HG03108 (cell line): ENCODE measurements around the gene IL31.
A peak's percentile ranks its signal among the peaks of the same experiment; 100 is the strongest.
"Not testable (repeated sequence)": the region's sequence is repeated elsewhere in the genome, so short reads cannot be mapped to it uniquely, and the experiment has no call there.

ENCODE experiments used
- ATAC-seq: cut with Tn5 transposase; IDR thresholded peaks from one replicate; pipeline ENCODE4 v1.9.1; 2021; ENCODE audit warnings: moderate library complexity; ENCODE audit not compliant: unreplicated experiment

IL31 gene

GRCh38 chr12:122174155-122174845, at the start of gene IL31:
Gene IL31, minus strand, starts transcription at chr12:122174221. Its CDS starts 49 bp downstream, at chr12:122174172.
- ATAC-seq, result no peak

- no peak for ATAC-seq
Measured at GRCh38 chr12:122216445-122216844, 42.4 kb upstream of the IL31 start.

- ATAC-seq, result no peak
Measured at GRCh38 chr12:122215771-122216170, 41.8 kb upstream of the IL31 start.

GRCh38 chr12:122208073-122208820, 34.2 kb upstream of the IL31 start:
- ATAC-seq, result no peak

- ATAC-seq, result no peak
Measured at GRCh38 chr12:122207391-122207790, 33.4 kb upstream of the IL31 start.

- ATAC-seq, result no peak
Measured at GRCh38 chr12:122206976-122207375, 33.0 kb upstream of the IL31 start.

GRCh38 chr12:122206111-122206881, 32.3 kb upstream of the IL31 start:
- ATAC-seq, result no peak

GRCh38 chr12:122205053-122205925, 31.3 kb upstream of the IL31 start:
- no peak for ATAC-seq

- ATAC-seq, result no peak
Measured at GRCh38 chr12:122204167-122205052, 30.4 kb upstream of the IL31 start.

GRCh38 chr12:122203301-122204166, 29.5 kb upstream of the IL31 start, which contains the start of gene B3GNT4:
Gene B3GNT4, plus strand, starts transcription at chr12:122203709. Its CDS starts 910 bp downstream, at chr12:122204619.
- peak; percentile 56 for ATAC-seq

GRCh38 chr12:122202811-122203210, 28.8 kb upstream of the IL31 start:
- ATAC-seq, result not testable (repeated sequence)

GRCh38 chr12:122202017-122202416, 28.0 kb upstream of the IL31 start:
- ATAC-seq, result no peak

GRCh38 chr12:122201381-122201780, 27.4 kb upstream of the IL31 start:
- ATAC-seq, result no peak

GRCh38 chr12:122200541-122201175, 26.6 kb upstream of the IL31 start:
- ATAC-seq, result no peak

GRCh38 chr12:122199484-122200355, 25.7 kb upstream of the IL31 start:
- ATAC-seq, result no peak

GRCh38 chr12:122197612-122197966, 23.6 kb upstream of the IL31 start:
- ATAC-seq, result no peak

- no peak for ATAC-seq
Measured at GRCh38 chr12:122195405-122195804, 21.4 kb upstream of the IL31 start.
